HG02798 (cell line): Measurements from ENCODE around the gene PLAC1.

ENCODE experiments used
- ATAC-seq: cut with Tn5 transposase; IDR thresholded peaks from one replicate; pipeline ENCODE4 v1.9.1; 2021; ENCODE audit warnings: mild to moderate bottlenecking; ENCODE audit not compliant: unreplicated experiment, poor library complexity

Gene PLAC1

GRCh38 chrX:134547047-134547679 is 111.1 kb downstream of the PLAC1 start:
- no peak for ATAC-seq

- ATAC-seq: no peak
Observed at GRCh38 chrX:134546187-134546586, 112.1 kb downstream of the PLAC1 start.

DNA sequence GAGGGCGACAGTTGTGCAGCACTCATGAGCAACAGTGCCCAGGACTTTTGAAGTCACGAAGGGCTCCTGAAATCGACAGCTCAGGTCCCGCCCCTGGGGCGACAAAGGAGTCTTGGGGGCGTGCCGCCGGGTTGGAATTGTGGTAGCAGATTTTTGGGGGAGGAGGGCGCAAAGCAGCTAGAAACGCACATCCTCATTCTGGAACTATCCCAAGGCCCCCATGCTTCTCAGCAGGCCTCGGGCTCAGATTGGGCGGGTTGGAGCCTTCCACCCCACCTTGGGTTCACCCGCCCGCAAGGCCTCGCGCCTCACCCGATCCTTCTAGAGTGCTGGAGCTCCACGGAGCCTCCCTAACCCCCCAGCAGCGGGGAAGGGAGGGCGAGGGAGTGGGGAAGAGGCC is 112.8 kb downstream of the PLAC1 start:
- no peak for ATAC-seq

- ATAC-seq: no peak
Observed at GRCh38 chrX:134544513-134545151, 113.6 kb downstream of the PLAC1 start.

DNA sequence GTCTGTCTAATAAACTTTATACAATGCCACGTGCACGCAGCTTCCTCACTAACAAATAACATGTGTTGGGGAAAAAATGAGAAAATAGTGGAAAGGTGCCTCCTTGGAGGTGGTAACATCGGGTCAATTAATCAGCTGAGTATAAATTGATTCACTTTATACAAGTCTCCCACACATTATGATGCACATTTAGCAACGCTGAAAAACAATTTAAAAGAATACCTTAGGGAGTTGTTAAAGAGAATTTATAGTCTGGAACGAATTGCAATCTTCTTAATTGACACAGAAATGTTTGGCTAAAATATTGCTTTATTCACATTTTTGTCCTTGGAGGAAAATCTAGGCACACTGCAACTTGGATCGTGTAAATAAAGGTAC is 114.1 kb downstream of the PLAC1 start:
- ATAC-seq: no peak

- ATAC-seq: no peak
Observed at GRCh38 chrX:134543288-134543687, 115.0 kb downstream of the PLAC1 start.

DNA sequence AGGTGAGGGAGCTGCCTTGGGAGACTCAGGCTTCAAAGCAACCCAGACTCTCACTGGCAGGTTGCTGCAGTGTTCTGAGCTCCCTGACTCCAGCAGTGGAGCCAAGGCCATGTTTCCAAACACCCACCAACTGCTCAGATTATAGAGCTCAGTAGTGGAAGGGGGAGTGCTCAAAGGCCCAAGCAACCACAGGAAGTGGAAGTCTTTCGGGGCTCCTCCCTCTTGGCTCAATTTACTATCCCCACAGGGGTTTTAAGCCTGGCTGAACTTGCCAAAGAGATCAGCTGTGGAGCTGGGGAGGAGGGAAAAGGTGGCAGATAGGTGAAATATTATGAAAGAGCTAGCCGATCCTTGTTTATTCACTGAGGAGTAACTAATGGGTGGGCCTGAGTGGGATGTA is 115.8 kb downstream of the PLAC1 start:
- no peak for ATAC-seq

- no peak for ATAC-seq
Observed at GRCh38 chrX:134541906-134542305, 116.4 kb downstream of the PLAC1 start.

- no peak for ATAC-seq
Observed at GRCh38 chrX:134538316-134538715, 120.0 kb downstream of the PLAC1 start.

- no peak for ATAC-seq
Observed at GRCh38 chrX:134537179-134537955, 120.9 kb downstream of the PLAC1 start.

DNA sequence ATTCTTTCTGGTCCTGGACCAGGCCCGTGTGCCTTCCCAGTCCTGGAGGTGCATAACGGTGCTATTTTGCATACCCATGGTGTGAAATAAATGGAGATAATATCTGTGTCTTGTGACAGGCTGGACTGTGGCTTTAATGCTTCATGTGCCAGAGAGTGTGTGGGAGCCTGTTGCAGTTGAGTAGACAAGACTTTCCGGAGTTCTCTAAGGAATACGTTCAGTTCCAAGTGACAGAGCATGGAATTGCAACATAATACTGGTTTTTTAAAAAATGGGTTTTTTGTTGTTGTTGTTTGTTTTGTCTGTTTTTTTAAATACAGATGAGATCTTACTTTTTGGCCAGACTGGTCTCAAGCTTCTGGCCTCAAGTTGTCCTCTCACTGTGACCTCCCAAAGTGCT is 124.3 kb downstream of the PLAC1 start:
- ATAC-seq: no peak

- ATAC-seq: no peak
Observed at GRCh38 chrX:134533352-134533751, 124.9 kb downstream of the PLAC1 start.

GRCh38 chrX:134530845-134531244 is 127.4 kb downstream of the PLAC1 start:
- ATAC-seq: no peak

- no peak for ATAC-seq
Observed at GRCh38 chrX:134529481-134529880, 128.8 kb downstream of the PLAC1 start.

DNA sequence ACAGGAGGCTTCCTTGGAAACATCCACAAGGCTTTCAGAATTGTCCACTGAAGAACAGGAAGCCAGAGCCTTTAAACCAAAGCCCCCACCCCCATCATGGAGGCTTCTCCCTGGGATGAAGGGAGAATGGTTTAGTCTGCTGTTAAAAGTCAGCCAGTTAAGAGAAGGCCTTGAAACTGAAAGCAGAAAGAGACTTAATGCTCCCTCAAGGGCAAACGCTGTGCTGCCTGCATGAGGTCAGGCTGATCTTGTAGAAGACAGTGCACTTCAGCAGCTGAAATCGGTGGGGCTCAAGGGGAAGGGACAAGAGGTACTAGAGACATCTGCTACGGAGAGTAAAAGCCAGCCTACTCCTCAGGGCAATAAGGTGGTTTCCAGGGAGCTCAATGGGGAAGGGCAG is 129.3 kb downstream of the PLAC1 start:
- no peak for ATAC-seq

GRCh38 chrX:134526399-134526798 is 131.9 kb downstream of the PLAC1 start:
- ATAC-seq: no peak

- ATAC-seq: no peak
Observed at GRCh38 chrX:134525086-134525792, 133.0 kb downstream of the PLAC1 start.

- ATAC-seq: no peak
Observed at GRCh38 chrX:134524181-134524580, 134.1 kb downstream of the PLAC1 start.

- peak; percentile 46 for ATAC-seq
Observed at GRCh38 chrX:134520860-134521390, 137.3 kb downstream of the PLAC1 start.
